HG03095 (cell line): ENCODE results near the gene ERGIC3.

Experiments
- ATAC-seq: cut with Tn5 transposase; IDR thresholded peaks from one replicate; pipeline ENCODE4 v1.9.1; 2021; ENCODE audit warnings: moderate library complexity; ENCODE audit not compliant: unreplicated experiment

Gene ERGIC3

GRCh38 chr20:35595901-35596300 is 54.0 kb downstream of the ERGIC3 start:
- ATAC-seq = no peak

- no peak for ATAC-seq
These were observed 55.3 kb downstream of the ERGIC3 start for GRCh38 chr20:35597186-35597585.

- ATAC-seq = no peak
These were observed 56.6 kb downstream of the ERGIC3 start for GRCh38 chr20:35598476-35598875.

- ATAC-seq = no peak
These were observed 57.3 kb downstream of the ERGIC3 start for GRCh38 chr20:35598899-35599775.

GRCh38 chr20:35599776-35600120 is 57.9 kb downstream of the ERGIC3 start:
- ATAC-seq = no peak

- no peak for ATAC-seq
These were observed 58.5 kb downstream of the ERGIC3 start for GRCh38 chr20:35600176-35600992.

GRCh38 chr20:35600993-35601973 is 59.4 kb downstream of the ERGIC3 start:
- no peak for ATAC-seq

- no peak for ATAC-seq
These were observed 60.1 kb downstream of the ERGIC3 start for GRCh38 chr20:35601990-35602389.

- ATAC-seq = no peak
These were observed 61.1 kb downstream of the ERGIC3 start for GRCh38 chr20:35602851-35603495.

- ATAC-seq = no peak
These were observed 62.0 kb downstream of the ERGIC3 start for GRCh38 chr20:35603695-35604448.

GRCh38 chr20:35604449-35604747 is 62.5 kb downstream of the ERGIC3 start:
- ATAC-seq = no peak

GRCh38 chr20:35606127-35606526 is 64.2 kb downstream of the ERGIC3 start:
- ATAC-seq = no peak
